HepG2 (cell line): ENCODE results near the gene LYPD4.
"Not testable (repeated sequence)": the region's sequence is repeated elsewhere in the genome, so short reads cannot be mapped to it uniquely, and the experiment has no call there.

ENCODE experiments used
- GLI4 ChIP-seq: sonication (generic); formaldehyde crosslinking; IDR thresholded peaks from 2 replicates; pipeline ENCODE4 v1.5.1; 2020; ENCODE audit warnings: missing genetic modification reagents, mild to moderate bottlenecking, moderate library complexity, borderline replicate concordance
- JUND ChIP-seq: sonication (generic); formaldehyde crosslinking; IDR thresholded peaks from 2 replicates; pipeline ENCODE4 v1.8.0; 2022; ENCODE audit warnings: mild to moderate bottlenecking, missing genetic modification reagents
- POLR2A ChIP-seq, 2 experiments: IDR thresholded peaks; 2 replicates each; pipeline ENCODE4 v1.6.1; 2011; ENCODE audit warnings: low read depth in 2 of 2, low read length in 2 of 2, mild to moderate bottlenecking in 1 of 2, moderate library complexity in 1 of 2; ENCODE audit not compliant: insufficient read depth in 1 of 2
- ZBTB4 ChIP-seq: sonication (generic); formaldehyde crosslinking; IDR thresholded peaks from 2 replicates; pipeline ENCODE4 v1.4.0; 2020; ENCODE audit warnings: missing genetic modification reagents, mild to moderate bottlenecking, borderline replicate concordance

GRCh38 chr19:41788518-41788917 is 56.0 kb downstream of the LYPD4 start:
- TF ChIP-seq POLR2A (IDR thresholded peaks at IDR 0.05; ENCODE audit: insufficient read depth in 1 of 2, low read depth in 2 of 2, low read length in 2 of 2); ZBTB4; GLI4 (CRISPR knock-in tag); JUND: not testable (repeated sequence)
